A549 (cell line): Measurements from ENCODE around the gene CYP2A6. TPM values are rescaled to one million over a fixed set of nuclear protein-coding genes. Genes with fewer than 3 reads are reported as not detected.

Experiments used
- ATAC-seq, 2 experiments: fragments of 200-7000 bp in 1 of 2; fragments of >200 bp in 1 of 2; cut with Nextera tagmentation in 1 of 2; cut with Tn5 transposase in 1 of 2; 3 replicates each; pipeline versions ENCODE4 v1.8.0 to v1.9.1; 2018 to 2020; ENCODE audit warnings: mild to moderate bottlenecking in 1 of 2, moderate library complexity in 1 of 2
- CTCF ChIA-PET: fragments of 300-600 bp; sonication (Branson Sonifier 250); formaldehyde crosslinking; extraction: SDS; loops from one replicate; lab custom pipeline; 2021; ENCODE audit warnings: antibody characterized with exemption, inconsistent platforms; lab: Yijun Ruan, JAX
- POLR2A ChIA-PET: fragments of 350-600 bp; formaldehyde crosslinking; extraction: SDS; loops from one replicate; lab custom pipeline; 2021; ENCODE audit warnings: antibody characterized with exemption, inconsistent platforms; lab: Yijun Ruan, JAX
- DNase-seq, 2 experiments: peaks; one replicate each; pipeline versions ENCODE4 v3.0.0 to v3.0.0-alpha.2; 2011 to 2016; ENCODE audit warnings: low read depth in 1 of 2, low spot score in 1 of 2
- FAIRE-seq: peaks from 2 replicates; lab custom pipeline; 2011; peaks lifted over from hg19 to GRCh38; lab: Jason Lieb, UNC
- H3K27ac ChIP-seq, 2 experiments: fragments of >200 bp; sonication (Bioruptor Twin); formaldehyde crosslinking; 3 replicates each; pipeline ENCODE4 v1.5.1; 2016 to 2017
- H3K4me1 ChIP-seq: fragments of >200 bp; sonication (Bioruptor Twin); formaldehyde crosslinking; 3 replicates; pipeline ENCODE4 v1.6.1; 2016
- H3K4me2 ChIP-seq: fragments of >200 bp; sonication (Bioruptor Twin); formaldehyde crosslinking; 3 replicates; pipeline ENCODE4 v1.6.1; 2016
- H3K4me3 ChIP-seq: fragments of >200 bp; sonication (Bioruptor Twin); formaldehyde crosslinking; 3 replicates; pipeline ENCODE4 v1.5.1; 2016
- H3K9me3 ChIP-seq: fragments of >200 bp; sonication (Bioruptor Twin); formaldehyde crosslinking; 3 replicates; pipeline ENCODE4 v1.6.1; 2016
- BHLHE40 ChIP-seq: IDR thresholded peaks from 2 replicates; pipeline ENCODE4 v1.6.1; 2012; ENCODE audit warnings: low read depth, low read length, inconsistent platforms
- CEBPB ChIP-seq, 2 experiments: fragments of >200 bp in 1 of 2; sonication (Bioruptor Twin) in 1 of 2; formaldehyde crosslinking in 1 of 2; IDR thresholded peaks; 2 replicates each; pipeline ENCODE4 v1.6.1; 2012 to 2016
- CHD2 ChIP-seq: fragments of 150-350 bp; IDR thresholded peaks from 2 replicates; pipeline ENCODE4 v1.6.1; 2014; ENCODE audit warnings: low read length; ENCODE audit not compliant: partially characterized antibody
- EHMT2 ChIP-seq: fragments of 200-600 bp; sonication (generic); IDR thresholded peaks from 2 replicates; pipeline ENCODE4 v1.6.1; 2016; ENCODE audit warnings: antibody characterized with exemption, low read depth, mild to moderate bottlenecking, moderate library complexity
- EP300 ChIP-seq, 2 experiments: fragments of >200 bp; sonication (Bioruptor Twin); formaldehyde crosslinking; IDR thresholded peaks; 2 replicates in 1 of 2; 3 replicates in 1 of 2; pipeline ENCODE4 v1.6.1; 2016 to 2017
- ESRRA ChIP-seq: fragments of 150-350 bp; IDR thresholded peaks from 2 replicates; pipeline ENCODE4 v1.6.1; 2014; ENCODE audit warnings: mild to moderate bottlenecking, low read length, borderline replicate concordance
- HES2 ChIP-seq: fragments of >200 bp; sonication (Bioruptor Twin); formaldehyde crosslinking; IDR thresholded peaks from 2 replicates; pipeline ENCODE4 v1.6.1; 2016
- HEYL ChIP-seq: fragments of 250-450 bp; sonication (Bioruptor Pico); IDR thresholded peaks from 2 replicates; pipeline ENCODE4 v1.8.0; 2021; ENCODE audit warnings: mild to moderate bottlenecking, moderate library complexity
- HOXA7 ChIP-seq: fragments of 250-450 bp; sonication (Bioruptor Pico); IDR thresholded peaks from 2 replicates; pipeline ENCODE4 v1.5.0; 2020; ENCODE audit warnings: mild to moderate bottlenecking, moderate library complexity
- HOXB5 ChIP-seq: fragments of 250-450 bp; sonication (Bioruptor Pico); IDR thresholded peaks from 2 replicates; pipeline ENCODE4 v1.5.0; 2020; ENCODE audit warnings: mild to moderate bottlenecking, moderate library complexity
- JUN ChIP-seq, 2 experiments: fragments of >200 bp; sonication (Bioruptor Twin); formaldehyde crosslinking; IDR thresholded peaks; 2 replicates in 1 of 2; 3 replicates in 1 of 2; pipeline ENCODE4 v1.6.1; 2016 to 2017
- KDM5A ChIP-seq: fragments of 200-600 bp; sonication (generic); IDR thresholded peaks from 2 replicates; pipeline ENCODE4 v1.6.1; 2016; ENCODE audit warnings: antibody characterized with exemption, mild to moderate bottlenecking
- MAX ChIP-seq: IDR thresholded peaks from 2 replicates; pipeline ENCODE4 v1.6.1; 2012
- MAZ ChIP-seq: fragments of 150-350 bp; IDR thresholded peaks from 2 replicates; pipeline ENCODE4 v1.6.1; 2014; ENCODE audit warnings: antibody characterized with exemption, low read depth, low read length, borderline replicate concordance
- PBX3 ChIP-seq: IDR thresholded peaks from 2 replicates; pipeline ENCODE4 v1.6.1; 2012
- PHF8 ChIP-seq: fragments of 200-600 bp; sonication (generic); IDR thresholded peaks from 2 replicates; pipeline ENCODE4 v1.6.1; 2016; ENCODE audit warnings: low read depth, mild to moderate bottlenecking, antibody characterized with exemption, moderate library complexity, borderline replicate concordance
- POLR2A ChIP-seq: IDR thresholded peaks from 2 replicates; pipeline ENCODE4 v1.6.1; 2012; ENCODE audit warnings: mild to moderate bottlenecking, low read length
- RARB ChIP-seq: fragments of 250-450 bp; sonication (Bioruptor Pico); IDR thresholded peaks from 2 replicates; pipeline ENCODE4 v1.8.0; 2021; ENCODE audit warnings: mild to moderate bottlenecking, moderate library complexity
- REST ChIP-seq: fragments of 200-600 bp; sonication (generic); IDR thresholded peaks from 2 replicates; pipeline ENCODE4 v1.6.1; 2016; ENCODE audit warnings: antibody characterized with exemption, mild to moderate bottlenecking, moderate library complexity
- RFX5 ChIP-seq: fragments of 450-650 bp; IDR thresholded peaks from 2 replicates; pipeline ENCODE4 v1.7.1; 2014; ENCODE audit warnings: antibody characterized with exemption, mild to moderate bottlenecking, moderate library complexity
- SMC3 ChIP-seq: fragments of >200 bp; sonication (Bioruptor Twin); formaldehyde crosslinking; IDR thresholded peaks from 3 replicates; pipeline ENCODE4 v1.6.1; 2018; ENCODE audit warnings: inconsistent platforms
- SREBF2 ChIP-seq: fragments of 450-650 bp; IDR thresholded peaks from 2 replicates; pipeline ENCODE4 v1.6.1; 2014; ENCODE audit warnings: mild to moderate bottlenecking, moderate library complexity
- TFCP2L1 ChIP-seq: fragments of 250-450 bp; sonication (Bioruptor Pico); IDR thresholded peaks from 2 replicates; pipeline ENCODE4 v1.5.0; 2021; ENCODE audit warnings: mild to moderate bottlenecking
- ZC3H11A ChIP-seq: fragments of 450-650 bp; IDR thresholded peaks from 2 replicates; pipeline ENCODE4 v1.6.1; 2014; ENCODE audit warnings: antibody characterized with exemption, mild to moderate bottlenecking
- ZFP36 ChIP-seq: fragments of 450-650 bp; IDR thresholded peaks from 2 replicates; pipeline ENCODE4 v1.6.1; 2014; ENCODE audit warnings: borderline replicate concordance; ENCODE audit not compliant: partially characterized antibody
- WGBS: methylation state at CpG from one replicate; pipeline ENCODE4 v1.1.6; 2017; ENCODE audit errors: missing lambda C conversion rate; 5-methylcytosine and 5-hydroxymethylcytosine counted together
- polyA plus RNA-seq, 4 experiments: library from polyadenylated mRNA; depleted of rRNA in 3 of 4; stranded (reverse); fragments of >200 nt; fragmentation: RNase III in 1 of 4; extraction: RNeasy Plus Mini Kit Qiagen cat#74134 plus additional on column Dnase treatment in 1 of 4; gene quantifications; 2 replicates in 3 of 4; 3 replicates in 1 of 4; pipeline ENCODE4 v1.2.3, GENCODE V29; 2011 to 2017

Gene CYP2A6
- polyA plus RNA-seq, 2 of the 4 experiments (the other 2 are of a cell fraction), result not detected

GRCh38 chr19:40799558-40800338 is 50.5 kb downstream of the CYP2A6 start:
- POLR2A ChIA-PET, result interaction anchor here (1.0 to 2.3 kb wide), 8 partner anchors 8 to 464 kb away, joined by 3 to 76 read pairs (median 12); partner anchors contain the start of genes ACTMAP, HNRNPUL1, RAB4B and SNRPA
- peak overlapping the region; percentile 84 for H3K4me3 ChIP-seq
- no peak for DNase-seq
- TF ChIP-seq REST (no peak), JUN (IDR thresholded peaks at IDR 0.05) (peak in 1 of 2 experiments; percentile 65; a peak in 2 of 5 replicates), MAZ (no peak), KDM5A (no peak), SMC3 (0 out of 3 replicates have a peak, but pooled peaks have one; percentile 1), ESRRA (no peak), PBX3 (peak; percentile 2; the same call in 1 of the 2 replicates), PHF8 (peak; percentile 32; the same call in 1 of the 2 replicates), TFCP2L1 (CRISPR knock-in tag) (peak; percentile 80; the same call in 1 of the 2 replicates), EHMT2 (no peak)
- 9% methylated on average over 37 of the region's 40 CpGs for WGBS
- CTCF ChIA-PET, result interaction anchor here (0.6 to 15.7 kb wide), 9 partner anchors 11 to 345 kb away, joined by 4 to 162 read pairs (median 13); partner anchors contain the start of gene RAB4B
- peaks cover 55% of the 10 kb centered on the region for H3K4me1 ChIP-seq
- H3K27ac ChIP-seq, result peak overlapping the region; percentile 95 to 96
- H3K9me3 ChIP-seq, result no peaks in the 10 kb centered on the region
- ATAC-seq, result peak; percentile 3 to 11; a peak in 5 of 6 replicates
- FAIRE-seq, result no peak
- peak overlapping the region; percentile 96 for H3K4me2 ChIP-seq

GRCh38 chr19:40798683-40799557 is 51.3 kb downstream of the CYP2A6 start, which contains the start of gene EGLN2:
EGLN2 (plus strand) TSS chr19:40799191; CDS start chr19:40800573, 1,382 bp downstream.
- DNase-seq (peak; percentile 99 to 100), ATAC-seq (peak; percentile 86 to 92), FAIRE-seq (peak; percentile 95)
- peak within 1 kb of the TSS; percentile 96 for H3K4me2 ChIP-seq
- POLR2A ChIA-PET, result interaction anchor here (0.6 to 2.3 kb wide), 22 partner anchors 9 to 465 kb away, joined by 3 to 76 read pairs (median 4); partner anchors contain the start of genes ACTMAP, C19orf47, COQ8B and HNRNPUL1
- WGBS, result 2% methylated on average over 59 of the region's 110 CpGs
- H3K4me1 ChIP-seq, result peaks cover 47% of the 10 kb centered on the region
- H3K4me3 ChIP-seq, result peak within 1 kb of the TSS; percentile 84
- H3K27ac ChIP-seq, result peak within 1 kb of the TSS; percentile 95 to 96
- CTCF ChIA-PET, result interaction anchor here (0.6 to 15.7 kb wide), 35 partner anchors 8 to 467 kb away, joined by 3 to 162 read pairs (median 5); partner anchors contain the start of genes ACTMAP, COQ8B, RAB4B and SNRPA
- H3K9me3 ChIP-seq, result no peaks in the 10 kb centered on the region
- no peak for TF ChIP-seq TFCP2L1 (CRISPR knock-in tag)
- peak; percentile 97 for TF ChIP-seq MAZ
- no peak for TF ChIP-seq ZC3H11A
- TF ChIP-seq PHF8, result peak; percentile 48
- no peak for TF ChIP-seq HES2
- peak in 1 of 2 experiments; percentile 32; a peak in 1 of 5 replicates for TF ChIP-seq EP300 (IDR thresholded peaks at IDR 0.05)
- no peak for TF ChIP-seq HOXB5
- TF ChIP-seq RFX5, result peak; percentile 79; the same call in 1 of the 2 replicates
- no peak for TF ChIP-seq RARB (CRISPR knock-in tag)
- TF ChIP-seq SREBF2, result no peak
- TF ChIP-seq JUN (IDR thresholded peaks at IDR 0.05), result peak; percentile 80 to 96; a peak in 3 of 5 replicates
- TF ChIP-seq CEBPB (IDR thresholded peaks at IDR 0.05), result no peak; a peak in 1 of 4 replicates
- no peak for TF ChIP-seq HOXA7
- TF ChIP-seq PBX3, result peak; percentile 64; the same call in 1 of the 2 replicates
- peak; percentile 81 for TF ChIP-seq POLR2A
- peak; percentile 87 for TF ChIP-seq MAX
- TF ChIP-seq CHD2, result peak; percentile 59
- TF ChIP-seq HEYL (CRISPR knock-in tag), result no peak
- peak; percentile 90 for TF ChIP-seq BHLHE40
- TF ChIP-seq ZFP36, result no peak
